SKM-1 (cell line): Measurements from ENCODE around the gene DNAJC3.
A peak's percentile ranks its signal among the peaks of the same experiment; 100 is the strongest.

Experiments
- DNase-seq: peaks from one replicate; lab custom pipeline; 2025; ENCODE audit not compliant: unreplicated experiment; lab: John Stamatoyannopoulos, UW

Gene DNAJC3, protein sequence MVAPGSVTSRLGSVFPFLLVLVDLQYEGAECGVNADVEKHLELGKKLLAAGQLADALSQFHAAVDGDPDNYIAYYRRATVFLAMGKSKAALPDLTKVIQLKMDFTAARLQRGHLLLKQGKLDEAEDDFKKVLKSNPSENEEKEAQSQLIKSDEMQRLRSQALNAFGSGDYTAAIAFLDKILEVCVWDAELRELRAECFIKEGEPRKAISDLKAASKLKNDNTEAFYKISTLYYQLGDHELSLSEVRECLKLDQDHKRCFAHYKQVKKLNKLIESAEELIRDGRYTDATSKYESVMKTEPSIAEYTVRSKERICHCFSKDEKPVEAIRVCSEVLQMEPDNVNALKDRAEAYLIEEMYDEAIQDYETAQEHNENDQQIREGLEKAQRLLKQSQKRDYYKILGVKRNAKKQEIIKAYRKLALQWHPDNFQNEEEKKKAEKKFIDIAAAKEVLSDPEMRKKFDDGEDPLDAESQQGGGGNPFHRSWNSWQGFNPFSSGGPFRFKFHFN

DNA sequence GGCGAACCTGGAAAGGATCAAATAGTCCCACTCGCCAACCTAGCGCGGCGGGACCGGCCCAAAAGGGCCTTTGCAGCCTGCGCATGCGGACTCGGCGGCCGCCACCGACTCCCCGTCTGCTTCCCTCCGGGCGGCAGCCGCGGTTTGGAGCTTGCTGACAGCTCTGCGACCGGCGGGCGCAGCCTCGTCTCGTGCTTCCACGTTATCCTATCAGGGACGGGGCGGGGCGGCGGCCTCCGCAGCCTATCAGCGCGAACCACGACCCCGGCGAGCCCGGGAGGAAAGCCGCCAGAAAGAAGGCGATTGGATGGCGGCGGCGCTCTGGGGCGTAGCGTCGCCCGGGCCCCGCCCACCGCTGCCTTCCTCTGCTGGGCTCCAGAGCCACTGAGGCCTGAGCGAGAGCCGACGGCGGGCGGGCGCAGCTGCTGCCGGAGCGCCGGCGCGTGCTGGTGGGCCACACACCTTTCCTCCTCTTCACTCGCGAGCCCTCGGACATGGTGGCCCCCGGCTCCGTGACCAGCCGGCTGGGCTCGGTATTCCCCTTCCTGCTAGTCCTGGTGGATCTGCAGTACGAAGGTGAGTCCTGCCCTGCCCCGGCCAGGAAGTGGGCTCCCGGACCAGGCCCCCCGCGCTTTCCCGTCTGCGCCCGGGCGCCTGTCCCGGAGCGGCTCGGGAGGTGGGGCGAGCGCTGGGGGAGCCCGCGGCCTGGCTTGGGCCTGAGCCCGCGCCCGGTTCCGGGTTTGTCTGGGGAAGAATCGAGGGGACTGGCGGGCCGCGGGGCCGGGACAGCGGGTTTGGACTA is at the start of gene DNAJC3:
DNAJC3 (plus strand) TSS at position 378 of the 802 bp plus-strand sequence; CDS start at position 495, 117 bp downstream.
- peak; percentile 93 for DNase-seq

DNA sequence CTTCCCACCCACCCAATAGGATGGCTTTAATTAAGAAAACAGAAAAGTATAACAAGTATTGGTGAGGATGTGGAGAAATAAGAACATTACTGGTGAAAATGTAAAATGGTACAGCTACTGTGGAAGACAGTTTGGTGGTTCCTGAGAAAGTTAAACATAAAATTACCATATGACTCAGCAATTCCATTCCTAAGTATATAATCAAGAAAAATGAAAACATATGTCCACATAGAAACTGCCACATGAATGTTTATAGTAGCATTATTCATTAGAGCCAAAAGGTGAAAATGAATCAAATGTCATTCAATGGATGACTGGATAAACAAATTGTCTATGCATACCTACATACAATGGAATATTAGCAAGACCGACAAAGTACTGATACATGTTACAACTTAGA is 49.3 kb upstream of the DNAJC3 start:
- no peak for DNase-seq

DNA sequence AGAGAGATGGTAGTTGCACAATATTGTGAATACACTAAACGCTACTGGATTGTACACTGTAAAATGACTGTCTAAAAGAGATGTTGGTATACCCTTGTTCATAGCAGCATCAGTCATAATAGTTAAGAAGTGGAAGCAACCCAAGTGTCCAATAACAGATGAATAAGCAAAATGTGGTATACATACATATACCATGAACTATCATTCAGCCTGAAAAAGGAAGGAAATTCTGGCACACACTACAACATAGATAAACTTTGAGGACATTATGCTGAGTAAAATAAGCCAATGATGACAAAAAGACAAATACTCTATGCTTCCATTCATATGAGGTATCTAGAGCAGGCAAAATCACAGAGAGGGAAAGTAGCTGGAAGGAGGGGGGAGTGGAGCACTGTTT is 48.5 kb upstream of the DNAJC3 start:
- DNase-seq, result no peak

DNA sequence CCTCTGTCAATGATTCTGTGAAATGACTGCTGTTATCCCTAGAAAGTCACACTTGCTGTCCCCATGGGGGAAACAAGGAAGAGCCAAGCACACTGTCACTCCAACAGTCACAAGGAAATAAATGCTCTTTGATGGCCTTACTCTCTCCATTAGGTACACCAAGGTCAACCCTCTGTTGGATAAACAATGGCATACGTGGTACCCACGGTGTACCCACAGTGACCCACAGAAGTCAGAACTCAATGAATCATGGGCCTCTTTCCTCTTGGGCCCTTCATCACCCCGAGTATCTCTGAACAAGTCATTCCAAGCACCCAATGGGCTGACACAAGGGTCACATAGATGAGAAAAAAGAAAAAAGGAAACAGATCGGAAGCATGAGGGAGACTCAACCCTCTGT is 47.9 kb upstream of the DNAJC3 start:
- no peak for DNase-seq

DNA sequence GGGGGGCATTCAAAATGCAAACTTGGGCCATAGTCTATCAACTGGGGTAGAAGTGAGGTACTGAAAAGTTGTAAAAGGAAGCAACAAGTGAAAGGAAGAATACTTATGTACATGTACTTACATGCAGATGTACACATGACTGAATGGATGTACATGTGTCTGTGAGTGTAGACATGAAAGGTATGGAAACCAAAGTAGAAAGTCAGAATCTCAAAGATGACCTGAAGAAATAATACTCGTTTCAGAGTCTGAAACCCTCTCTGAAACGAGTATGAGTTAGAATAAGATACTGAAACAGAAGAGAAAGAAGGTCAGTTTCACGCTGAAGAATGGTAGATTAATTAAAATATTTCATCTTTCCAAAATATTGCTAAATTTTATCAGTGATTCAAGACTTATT is 46.3 kb upstream of the DNAJC3 start:
- no peak for DNase-seq

DNA sequence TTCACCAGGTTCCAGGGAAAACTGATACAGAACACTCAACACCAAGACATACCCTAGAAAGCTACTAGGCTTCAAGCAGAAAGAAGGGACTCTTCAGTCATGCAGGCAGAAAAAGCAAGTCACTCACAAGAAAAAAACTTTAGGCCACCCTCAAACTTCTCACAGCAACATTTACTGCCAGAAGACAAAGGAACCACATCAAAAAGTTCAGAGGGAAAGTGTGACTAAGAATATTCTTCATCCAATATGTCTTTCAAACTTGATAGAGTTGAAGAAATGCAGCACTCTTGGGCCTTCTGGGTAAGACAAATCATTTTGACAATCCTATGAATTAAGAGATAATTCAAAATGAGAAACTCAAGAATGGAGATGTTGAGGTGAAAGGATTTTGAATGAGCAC is 40.1 kb upstream of the DNAJC3 start:
- DNase-seq, result no peak

DNA sequence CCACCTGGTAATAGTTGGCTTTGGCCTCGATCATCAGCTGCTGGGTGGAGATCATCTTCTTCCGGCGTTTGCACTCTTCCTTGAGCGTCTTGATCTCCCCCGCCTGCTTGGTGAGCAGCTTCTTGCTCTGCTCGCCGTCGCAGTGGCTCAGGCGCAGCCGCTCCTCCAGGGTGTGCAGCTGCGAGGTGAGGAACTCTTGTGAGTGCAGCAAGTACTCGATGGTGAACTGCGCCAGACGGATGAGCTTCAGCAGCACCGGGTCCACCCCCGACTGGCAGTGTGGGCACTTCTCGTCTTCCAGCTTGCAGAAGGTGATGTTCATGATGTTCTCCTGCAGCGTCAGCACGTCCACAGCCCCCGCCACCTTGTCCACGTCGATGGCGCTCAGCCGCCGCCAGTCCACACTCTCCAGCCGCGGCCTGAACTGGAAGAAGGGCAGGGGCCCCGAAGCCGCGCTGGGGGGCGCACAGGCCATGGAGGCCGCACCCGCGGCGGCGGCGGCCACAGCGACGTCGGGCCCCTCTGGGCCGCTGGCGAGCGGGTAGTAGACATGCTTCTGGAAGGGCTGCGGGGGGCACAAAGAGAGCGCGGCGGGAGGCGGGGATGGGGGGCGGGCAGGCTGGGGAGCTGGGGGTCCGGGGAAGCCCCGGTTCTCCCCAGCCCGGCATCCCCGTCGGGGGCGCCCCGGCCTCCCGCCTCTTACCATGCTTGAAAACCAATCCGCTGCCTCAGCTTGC is 35.5 kb upstream of the DNAJC3 start:
- no peak for DNase-seq

DNA sequence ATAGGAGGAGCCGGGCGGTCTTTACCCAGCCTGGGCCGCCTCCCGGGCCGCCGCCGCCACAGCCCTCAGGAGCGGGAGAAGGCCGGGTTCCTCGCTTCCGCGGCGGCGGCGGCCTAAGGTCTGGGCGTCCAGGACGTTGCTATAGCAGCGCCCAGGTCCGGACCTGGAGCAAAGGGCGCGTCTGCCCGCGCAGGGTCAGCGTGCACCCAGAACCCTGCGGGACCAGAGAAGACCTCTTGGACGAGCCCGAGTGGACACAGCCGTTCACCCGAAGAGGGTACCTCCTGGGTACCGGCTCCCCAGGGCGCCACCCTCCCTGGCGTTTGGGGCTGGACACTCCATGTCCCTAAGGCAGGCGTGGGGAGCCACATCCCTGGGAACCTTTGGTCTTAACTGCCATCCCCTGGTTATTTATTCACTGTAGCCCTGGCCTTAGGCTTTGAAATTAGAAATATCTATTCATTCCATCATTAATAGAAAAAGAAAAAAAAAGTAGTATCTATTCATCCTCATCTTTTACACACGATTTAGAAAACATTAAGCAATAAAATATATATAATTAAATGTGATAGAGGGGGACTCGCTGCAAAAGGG is 34.8 kb upstream of the DNAJC3 start:
- DNase-seq, result no peak

DNA sequence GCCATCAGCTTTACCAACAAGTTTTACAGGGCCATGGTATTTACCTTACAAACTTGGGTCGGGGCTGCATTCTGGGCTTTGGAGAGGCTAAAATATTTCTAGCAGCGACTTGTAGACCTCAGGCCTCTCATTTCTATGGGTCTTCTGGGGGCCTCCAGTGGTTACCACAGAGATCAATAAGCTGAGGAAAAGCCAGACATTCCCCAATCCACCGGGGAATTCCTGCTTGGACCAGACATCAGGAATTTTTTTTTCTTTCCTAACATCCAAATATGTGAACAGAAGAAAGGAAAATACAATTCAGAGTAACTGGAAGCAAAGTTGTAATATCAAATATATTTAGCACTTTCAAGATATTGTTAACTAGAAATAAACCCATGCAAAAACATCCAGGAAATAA is 33.9 kb upstream of the DNAJC3 start:
- DNase-seq, result no peak

DNA sequence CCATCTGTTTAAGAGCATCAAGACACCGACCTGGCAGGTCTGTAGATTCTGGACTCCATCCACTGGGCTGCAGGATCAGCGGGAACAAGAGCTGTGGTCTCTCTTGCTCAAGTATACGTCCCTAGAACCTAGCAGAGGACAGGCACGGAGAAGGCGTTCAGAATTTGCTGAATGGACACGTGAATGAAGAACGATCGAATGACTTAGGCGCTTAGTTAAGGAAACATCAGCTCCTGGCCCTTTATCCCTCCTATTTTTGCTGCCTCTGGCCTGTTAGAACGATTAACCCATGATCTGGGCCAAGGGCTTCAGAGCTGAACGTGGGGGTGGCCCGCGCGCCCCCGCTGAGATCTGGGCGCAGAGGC is 33.4 kb upstream of the DNAJC3 start:
- DNase-seq, result no peak

DNA sequence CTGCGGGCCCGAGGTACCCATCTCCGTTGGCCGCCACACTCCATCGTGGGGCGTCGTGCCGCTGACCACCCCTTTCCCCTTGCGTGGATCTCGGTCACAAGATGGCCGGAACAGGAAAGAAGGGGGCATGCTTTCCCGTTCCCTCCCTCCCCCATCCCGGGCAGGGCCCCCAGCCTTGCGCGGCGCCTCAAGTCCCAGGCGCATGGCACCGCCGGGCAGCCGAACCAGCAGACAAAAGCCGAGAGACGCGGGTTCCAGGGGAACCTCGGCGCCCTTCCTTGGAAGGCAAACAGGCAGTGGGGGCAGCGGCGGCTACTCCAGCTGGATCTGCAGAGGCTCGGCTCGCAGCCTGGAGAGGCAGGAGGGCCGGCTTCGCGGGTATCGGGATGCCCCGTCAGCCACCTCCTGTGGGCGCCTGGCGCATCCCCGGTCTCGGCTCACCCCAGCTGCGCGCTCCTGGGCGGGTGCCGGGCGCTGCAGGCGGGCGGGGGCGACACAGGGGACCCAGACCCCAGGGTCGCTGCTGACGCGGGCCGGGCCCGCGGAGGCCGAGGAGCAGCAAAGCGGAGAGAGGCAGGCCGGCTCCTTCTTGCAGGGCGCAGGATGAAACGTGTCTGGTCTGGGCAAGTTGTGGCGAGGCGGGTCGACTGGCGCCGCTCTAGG is 32.9 kb upstream of the DNAJC3 start:
- no peak for DNase-seq

DNA sequence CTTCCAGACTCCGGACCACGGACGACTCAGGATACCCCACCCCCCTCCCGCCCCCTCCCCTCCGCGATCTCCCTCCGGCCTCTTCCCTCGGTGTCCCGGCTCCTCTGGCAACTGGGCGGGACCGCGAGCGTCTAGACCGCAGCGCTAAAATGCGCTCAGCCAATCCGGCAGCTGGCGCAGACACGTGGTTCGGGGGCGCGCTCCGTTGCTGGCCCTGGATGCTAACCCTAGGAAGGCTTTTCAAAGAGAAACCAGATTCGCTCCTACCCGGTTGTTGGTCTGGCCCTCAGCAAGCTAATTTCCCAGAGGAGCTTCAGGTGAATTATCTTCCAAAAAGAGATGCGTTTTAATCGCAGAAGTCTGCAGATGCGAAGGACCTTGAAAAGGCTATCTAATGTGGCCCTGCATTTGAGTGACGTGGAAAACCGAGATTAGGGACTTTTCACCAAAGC is 32.3 kb upstream of the DNAJC3 start, which contains the start of gene DZIP1:
DZIP1 (minus strand) TSS at position 106 of the 452 bp plus-strand sequence. CDS start 2,677 bp downstream, outside the sequence.
- peak; percentile 59 for DNase-seq

DNA sequence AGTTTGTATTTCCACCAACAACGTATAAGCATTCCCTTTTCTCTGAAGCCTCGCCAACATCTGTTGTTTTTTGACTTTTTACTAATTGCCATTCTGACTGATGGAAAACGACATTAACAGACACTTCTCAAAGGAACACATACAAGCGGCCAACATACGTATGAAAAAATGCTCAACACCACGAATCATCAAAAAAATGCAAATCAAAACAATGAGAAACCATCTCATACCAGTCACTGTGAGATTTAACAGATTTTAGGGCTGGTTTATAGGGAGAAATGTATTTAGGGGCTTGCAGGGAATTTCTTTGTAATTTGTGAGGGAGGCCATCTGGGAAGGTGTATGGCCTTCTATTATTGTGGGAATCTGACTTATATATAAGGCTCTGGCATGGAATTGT is 29.6 kb upstream of the DNAJC3 start:
- no peak for DNase-seq

DNA sequence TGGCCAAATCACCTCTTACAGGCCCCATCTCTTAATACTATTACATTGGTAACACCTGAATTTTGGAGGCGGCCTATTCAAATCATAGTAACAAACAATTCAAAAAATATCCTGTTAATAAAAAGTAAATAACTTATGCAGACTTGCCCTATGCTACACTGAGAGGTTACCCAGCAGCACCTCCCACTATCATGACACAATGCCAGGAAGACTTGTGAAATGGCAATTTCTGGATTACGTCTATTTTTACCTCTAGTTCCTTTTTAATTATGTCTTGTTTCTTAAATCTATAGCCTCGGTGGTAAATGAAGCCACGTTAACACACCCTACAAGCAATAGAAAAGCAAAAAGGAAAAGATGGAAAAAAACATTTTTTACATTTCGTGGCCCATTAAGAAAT is 26.2 kb upstream of the DNAJC3 start:
- DNase-seq, result peak; percentile 41

DNA sequence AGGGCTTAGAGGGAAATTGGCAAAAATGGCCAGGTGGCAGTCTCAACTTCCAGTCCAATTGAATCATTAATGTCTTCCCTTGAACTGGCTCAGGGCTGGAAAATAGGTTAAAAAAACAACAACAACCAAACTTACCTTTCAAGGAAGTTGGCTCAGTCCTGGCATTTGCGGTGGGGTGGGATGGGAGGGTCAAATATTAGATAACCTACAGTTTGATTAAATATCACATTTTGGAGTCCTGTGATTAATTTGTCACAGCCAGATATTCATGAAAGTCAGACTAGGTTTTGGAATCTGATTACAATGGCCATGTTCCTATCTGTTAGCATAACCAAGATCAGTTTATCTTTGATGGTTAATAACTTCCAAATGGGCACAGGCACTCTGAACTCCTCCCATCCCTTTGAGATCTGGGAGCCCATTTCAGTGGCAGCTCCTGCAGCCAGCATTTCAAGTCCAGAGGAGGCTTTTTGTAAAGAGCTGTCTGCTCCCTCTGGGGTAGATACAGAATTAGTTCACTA is 24.6 kb upstream of the DNAJC3 start:
- DNase-seq, result no peak

DNA sequence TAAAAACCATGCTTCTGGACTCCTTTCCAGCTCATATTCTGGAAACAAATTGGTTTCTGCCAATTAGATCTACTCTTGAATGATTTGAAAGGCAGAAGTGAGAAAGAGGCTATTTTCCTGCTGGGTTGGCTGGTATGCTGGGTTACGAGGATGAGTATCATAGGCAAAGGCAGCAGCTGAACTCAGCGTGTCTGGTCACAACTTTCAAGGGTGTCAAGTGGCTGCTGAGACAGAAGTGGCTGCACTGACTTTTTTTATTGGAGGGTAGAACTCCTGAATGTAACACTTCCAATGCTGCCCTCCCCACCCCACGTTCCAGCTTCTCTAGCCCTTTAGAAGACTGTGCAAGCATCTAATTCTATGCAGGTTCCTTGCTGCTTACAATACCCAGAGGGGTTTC is 24.1 kb upstream of the DNAJC3 start:
- no peak for DNase-seq

DNA sequence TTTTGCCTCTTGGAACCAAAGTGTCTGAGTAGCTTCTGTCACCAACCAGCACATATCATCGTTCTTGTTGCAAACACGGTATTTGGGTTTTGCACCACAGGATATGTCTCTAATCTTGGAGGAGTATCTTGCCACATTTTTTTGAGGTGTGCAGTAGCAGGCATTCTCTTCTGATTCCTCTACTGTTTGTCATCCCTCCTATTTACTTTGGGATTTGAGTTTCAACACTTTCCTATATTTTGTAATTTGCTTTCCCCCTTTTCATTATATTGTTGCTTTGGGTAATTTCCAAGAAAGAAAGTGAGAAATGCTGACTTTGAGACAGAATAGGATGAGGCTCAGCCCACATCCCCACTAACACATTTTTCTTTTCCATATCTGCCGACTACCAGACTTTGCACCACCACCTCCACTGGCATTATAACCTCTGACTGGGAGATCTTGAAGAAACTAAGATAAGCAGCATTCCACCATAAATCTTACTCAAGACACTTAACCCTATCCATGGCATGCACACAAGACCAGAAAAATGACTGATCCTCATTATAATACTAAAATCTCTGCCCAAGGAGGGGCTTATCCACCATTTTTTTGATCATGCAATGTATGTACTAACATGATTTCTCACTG is 20.4 kb upstream of the DNAJC3 start:
- no peak for DNase-seq

DNA sequence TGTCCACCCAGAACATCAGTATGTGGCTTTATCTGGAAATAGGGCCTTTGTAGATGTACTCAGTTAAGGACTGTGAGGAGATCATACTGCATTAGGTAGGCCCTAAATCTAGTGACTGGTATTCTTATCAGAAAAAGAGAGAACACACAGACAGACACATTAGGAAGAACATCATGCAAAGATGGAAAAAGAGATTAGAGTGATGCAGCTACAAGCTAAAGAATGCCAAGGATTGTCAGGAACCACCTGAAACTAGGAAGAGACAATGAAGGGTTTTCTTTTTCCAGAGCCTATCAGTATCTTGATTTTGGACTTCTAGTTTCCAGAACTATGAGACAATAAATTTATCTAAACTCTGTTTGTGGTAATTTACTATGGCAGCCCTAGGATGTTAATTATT is 17.4 kb upstream of the DNAJC3 start:
- DNase-seq, result no peak

DNA sequence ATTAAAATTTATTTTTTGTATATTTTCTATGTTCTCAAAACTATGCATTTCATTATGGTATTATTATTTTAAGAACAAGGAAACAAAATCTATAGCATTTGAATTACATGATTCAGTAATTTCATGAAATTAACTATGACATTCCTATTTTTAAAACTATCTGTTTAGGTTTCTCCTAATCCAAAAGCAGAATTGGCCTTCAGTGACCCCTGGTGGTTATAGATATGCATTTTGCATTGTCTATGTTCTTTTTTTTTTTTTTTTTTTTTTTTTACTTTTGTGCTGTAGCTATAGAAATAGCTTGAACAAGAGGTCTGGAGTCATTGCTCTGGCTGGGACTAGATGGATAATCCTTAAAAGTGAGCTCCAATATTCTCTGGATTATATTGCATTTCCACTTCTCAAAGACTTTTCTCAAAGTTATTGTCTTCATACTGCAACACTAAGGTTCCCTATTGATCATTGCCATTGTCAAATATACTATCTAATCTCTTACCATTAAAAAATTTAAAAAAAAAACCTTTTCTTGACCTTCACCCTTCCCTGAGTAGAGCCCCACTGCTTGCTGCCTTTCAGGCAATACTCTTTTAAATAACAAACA is 15.9 kb upstream of the DNAJC3 start:
- peak; percentile 26 for DNase-seq
